ENCODE measurements around the gene PALD1.
"Not testable (repeated sequence)": the region's sequence is repeated elsewhere in the genome, so short reads cannot be mapped to it uniquely, and the experiment has no call there.

Gene PALD1

DNA sequence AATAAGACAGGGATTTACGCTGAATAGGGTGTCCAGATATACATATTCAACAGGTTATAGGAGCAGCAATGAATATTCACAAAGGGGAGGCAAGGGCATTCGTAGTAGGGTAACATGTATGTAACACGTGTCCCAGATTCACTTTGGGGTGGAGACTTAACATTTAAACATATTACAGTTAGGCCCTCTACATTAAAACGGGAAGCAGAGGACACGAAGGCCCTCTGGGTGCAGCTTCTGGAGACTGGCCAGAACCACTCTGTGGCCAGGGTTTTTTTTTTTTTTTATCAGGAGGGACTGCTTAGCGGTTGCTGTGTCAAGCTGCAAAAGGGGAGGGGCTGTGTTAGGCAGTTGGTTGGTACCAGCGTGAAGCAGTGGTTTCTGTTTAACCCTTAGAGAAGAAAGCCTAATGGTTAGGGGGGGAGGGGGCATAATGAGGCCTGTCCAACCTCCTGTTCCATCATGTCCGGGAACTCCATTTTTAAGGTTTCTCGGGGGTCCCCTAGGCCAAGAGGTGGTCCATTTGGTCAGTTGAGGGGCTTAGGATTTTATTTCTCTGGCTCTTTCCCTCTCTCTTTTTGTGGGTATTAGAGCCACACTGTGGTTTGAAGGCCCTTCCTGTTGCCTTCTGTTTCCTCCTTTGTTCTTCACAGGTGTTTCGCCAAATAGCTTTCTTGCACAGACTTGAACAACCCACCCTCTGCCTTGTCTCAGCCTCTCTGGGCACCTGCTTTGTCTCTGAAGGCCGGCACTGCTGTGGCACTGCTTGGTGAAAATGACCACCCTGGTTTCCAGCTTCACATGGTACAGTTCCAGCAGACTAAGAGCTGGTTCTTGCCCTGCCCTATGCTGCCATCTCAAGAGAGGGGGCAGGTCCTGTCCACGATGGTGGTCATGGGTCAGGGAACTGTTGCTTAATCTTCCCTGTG is 97.6 kb downstream of the PALD1 start:
- no peak for DNase-seq

- DNase-seq = no peak
Measured at GRCh38 chr10:70576803-70577517, 98.4 kb downstream of the PALD1 start.

DNA sequence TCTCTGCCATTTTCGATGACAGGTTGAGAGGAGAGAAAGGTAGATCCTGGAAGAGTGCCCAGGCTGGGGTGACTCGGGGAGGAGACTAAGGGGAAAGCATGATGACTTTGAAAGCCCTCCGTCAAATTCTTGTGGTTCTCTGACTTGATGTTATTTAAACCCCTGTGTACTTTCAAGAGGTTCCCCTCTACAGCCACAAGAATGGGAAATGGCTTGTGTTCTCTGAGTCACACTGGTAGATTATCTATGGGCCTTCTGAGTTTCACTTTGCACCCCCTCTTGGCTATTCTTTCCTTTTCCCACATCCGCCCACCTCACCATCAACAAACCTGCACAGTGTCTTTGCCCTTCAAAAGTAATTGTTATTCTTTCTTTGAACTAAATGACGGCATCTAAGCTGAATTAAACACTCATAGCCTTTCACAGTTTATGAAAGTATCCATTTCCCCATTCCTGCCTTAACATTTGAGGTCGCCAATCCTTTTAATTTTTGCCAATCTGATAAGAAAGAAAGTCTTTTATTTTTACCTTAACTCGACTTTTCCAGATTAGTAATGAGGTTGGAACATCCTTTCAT is 99.9 kb downstream of the PALD1 start:
- DNase-seq = no peak

GRCh38 chr10:70579234-70580002 is 100.9 kb downstream of the PALD1 start:
- DNase-seq = no peak

GRCh38 chr10:70581176-70581575 is 102.6 kb downstream of the PALD1 start:
- DNase-seq = not testable (repeated sequence)

- no peak for DNase-seq
Measured at GRCh38 chr10:70582793-70583668, 104.5 kb downstream of the PALD1 start.

DNA sequence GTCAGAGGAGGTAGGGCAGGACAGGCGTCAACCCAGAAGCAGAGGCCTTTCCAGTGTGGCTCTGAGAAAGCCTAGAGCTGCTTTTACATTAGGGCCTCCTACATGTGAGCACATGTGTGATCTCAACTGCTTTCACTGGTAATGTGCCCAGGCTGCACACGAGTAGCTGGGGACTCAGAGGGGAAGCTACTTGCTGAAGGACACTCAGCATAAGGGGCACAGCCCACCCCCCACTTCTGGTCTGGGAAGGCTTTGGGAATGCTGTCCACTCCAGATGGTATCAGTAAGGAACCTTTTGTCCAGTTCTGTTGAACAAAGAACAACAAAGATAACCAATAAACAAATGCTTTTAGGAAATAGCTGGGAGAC is 105.1 kb downstream of the PALD1 start:
- no peak for DNase-seq

DNA sequence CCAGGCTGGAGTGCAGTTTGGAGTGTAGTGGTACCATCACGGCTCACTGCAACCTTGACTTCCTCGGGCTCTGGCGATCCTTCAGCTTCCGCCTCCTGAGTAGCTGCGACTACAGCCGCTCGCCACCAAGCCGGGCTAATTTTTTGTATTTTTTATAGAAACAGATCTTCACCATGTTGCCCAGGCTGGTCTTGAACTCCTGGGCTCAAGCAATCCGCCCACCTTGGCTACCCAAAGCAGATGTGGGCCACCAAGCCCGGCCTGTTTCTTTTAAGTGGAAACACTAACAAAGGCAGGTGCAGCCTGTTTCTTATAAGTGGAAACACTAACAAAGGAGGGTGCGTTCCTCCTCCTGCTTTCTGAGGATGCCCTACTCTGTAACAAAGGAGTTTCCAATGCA is 105.8 kb downstream of the PALD1 start:
- no peak for DNase-seq

DNA sequence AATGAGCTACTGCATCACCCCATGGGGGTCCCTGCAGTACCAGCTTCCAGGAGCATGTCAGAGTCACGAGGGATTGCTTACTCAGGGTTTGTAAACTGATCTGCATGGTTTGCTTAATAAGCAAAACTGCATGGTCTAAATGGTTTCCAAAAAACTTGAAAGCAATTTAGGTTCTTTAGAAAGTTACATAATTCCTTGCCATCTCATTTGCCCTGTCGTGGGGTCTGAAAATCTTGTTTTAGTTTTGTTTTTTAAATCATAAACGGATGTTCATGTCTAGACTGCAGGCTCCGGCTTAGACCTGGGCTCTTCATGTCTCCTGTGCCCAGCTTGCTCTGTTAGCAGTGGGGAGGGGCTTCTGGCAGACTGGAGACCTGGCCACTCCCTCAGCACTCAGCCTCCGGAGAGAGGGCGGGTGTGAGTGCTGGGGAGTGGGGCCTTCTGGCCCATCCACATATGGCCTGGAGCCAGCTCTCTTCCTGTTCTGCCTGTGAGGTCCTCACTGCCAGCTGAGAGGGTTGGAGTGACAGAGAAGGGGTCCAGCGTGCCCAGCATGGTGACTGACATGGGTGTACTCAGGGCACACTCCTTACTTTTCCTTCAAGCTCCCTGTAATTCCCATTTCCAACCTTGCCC is 106.5 kb downstream of the PALD1 start:
- no peak for DNase-seq

GRCh38 chr10:70585578-70586169 is 107.1 kb downstream of the PALD1 start:
- DNase-seq = no peak

- DNase-seq = no peak
Measured at GRCh38 chr10:70586348-70586930, 107.9 kb downstream of the PALD1 start.

- no peak for DNase-seq
Measured at GRCh38 chr10:70587045-70587658, 108.6 kb downstream of the PALD1 start.

DNA sequence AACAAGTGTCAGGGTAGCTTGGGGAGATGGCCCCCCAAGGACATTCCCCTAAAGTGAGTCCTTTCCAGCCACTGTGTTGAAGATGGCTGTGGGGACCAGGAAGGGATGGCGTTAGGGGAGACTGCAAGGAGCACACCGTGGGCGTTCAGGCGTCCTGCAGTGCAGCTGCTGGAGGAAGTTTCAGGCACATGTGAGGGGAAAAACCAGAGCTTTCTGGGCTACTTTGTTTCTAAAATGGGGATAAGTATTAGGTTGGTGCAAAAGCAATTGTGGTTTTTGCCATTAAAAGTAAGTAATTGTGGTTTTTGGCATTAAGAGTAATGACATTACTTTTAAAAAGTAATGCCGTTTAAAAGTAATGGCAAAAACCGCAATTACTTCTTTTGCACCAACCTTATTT is 109.7 kb downstream of the PALD1 start:
- DNase-seq = no peak

DNA sequence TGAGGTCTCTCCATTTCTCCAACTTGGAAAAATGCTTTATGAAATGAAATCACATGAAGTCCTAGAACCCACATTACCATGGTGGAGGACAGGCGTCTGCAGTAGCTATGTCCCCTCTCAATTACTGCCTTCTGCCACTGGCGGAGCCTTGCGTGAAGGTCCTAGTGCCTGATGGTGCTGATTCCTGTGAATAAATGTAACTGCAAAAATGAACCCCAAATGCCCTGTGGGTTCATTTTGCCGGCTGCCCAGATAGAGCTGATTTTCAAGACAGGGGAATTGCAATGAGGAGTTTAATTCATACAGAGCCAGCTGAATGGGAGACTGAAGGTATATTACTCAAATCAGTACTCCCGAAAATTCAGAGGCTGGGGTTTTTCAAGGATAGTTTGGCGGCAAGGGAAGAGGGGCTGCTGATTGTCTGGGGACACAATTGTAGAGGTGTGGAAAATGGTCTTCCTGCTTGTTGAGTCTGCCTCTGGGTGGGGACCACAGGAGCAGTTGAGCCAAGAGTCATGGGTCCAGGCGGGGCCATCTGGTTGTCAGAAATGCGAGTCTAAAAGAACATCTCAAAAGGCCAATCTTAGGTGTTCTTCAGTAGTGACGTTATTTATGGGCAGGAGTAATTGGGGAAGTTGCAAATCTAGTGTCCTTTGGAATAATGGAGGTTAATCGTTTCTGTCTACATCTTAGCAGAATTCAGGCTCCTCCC is 110.4 kb downstream of the PALD1 start:
- no peak for DNase-seq

DNA sequence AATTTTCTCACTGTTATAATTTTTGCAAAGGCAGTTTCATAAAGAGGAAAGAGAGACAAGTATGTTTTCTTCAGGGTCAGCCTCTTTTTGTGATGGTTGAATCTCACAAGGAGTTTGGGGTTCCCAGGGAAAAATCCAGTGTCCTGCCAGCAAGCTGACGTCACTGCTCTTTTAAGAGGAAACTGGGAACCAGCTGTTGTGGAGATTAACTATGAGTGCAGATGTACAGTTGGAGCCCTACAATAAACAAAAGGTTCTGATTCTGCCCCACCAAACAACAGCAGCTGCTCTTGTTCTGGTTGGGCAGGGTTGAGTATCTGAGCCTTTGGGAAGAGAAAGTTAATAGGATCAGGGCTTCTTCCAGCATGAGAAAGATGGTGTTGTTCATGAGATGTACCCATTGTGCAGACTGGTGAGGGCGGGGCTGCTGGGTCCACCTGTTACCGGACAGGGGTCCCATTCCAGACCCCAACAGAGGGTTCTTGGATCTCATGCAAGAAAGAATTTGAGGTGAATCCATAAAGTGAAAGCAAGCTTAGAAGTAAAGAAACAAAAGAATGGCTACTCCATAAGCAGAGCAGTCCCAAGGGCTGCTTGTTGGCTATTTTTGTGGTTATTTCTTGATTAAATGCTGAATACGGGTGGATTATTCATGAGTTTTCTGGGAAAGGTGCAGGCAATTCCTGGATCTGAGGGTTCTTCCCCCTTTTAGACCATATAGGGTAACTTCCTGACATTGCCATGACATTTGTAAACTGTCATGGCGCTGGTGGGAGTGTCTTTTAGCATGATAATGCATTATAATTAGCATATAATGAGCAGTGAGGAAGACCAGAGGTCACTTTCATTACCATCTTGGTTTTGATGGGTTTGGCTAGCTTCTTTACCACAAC is 111.4 kb downstream of the PALD1 start:
- no peak for DNase-seq

DNA sequence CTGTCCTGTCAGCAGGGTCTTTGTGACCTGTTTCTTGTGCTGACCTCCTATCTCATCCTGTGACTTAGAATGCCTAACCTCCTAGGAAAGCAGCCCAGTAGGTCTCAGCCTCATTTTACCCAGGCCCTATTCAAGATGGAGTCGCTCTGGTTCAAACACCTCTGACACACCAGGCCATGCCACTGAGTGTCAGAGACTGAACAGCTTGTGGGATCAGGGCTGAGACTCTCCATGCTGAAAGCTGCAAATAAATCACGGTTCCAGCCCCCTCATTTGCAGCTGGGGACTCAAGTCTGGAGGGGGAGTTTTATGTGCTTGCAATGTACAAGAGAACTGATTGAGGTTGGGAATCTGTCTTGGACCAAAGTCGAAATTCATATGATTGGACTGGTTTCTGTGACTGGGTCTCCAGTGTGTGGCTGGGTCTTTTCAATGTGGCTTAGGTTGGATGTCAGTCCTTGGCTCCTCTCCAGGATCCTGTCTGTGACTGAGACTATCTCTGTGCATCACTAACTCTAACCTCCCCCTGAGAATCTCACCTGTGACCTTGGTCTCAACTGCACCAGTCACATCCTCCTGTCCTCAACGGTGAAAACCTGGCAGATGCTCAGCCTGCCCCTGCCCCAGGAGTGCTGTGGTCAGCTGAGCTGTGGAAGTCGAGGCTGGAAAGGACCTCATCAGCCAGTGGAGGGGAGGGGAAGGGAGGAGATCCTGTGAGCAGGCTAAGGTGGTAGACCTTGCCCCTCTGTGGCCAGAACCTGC is 112.3 kb downstream of the PALD1 start:
- no peak for DNase-seq

- no peak for DNase-seq
Measured at GRCh38 chr10:70592186-70592735, 113.7 kb downstream of the PALD1 start.
